Measurements from ENCODE around the gene ALDH1A1.
"Not testable (repeated sequence)": the region's sequence is repeated elsewhere in the genome, so short reads cannot be mapped to it uniquely, and the experiment has no call there.

ALDH1A1 gene

GRCh38 chr9:72895122-72895521 lies 57.7 kb downstream of the ALDH1A1 start:
- no peak for DNase-seq (ENCODE audit: low spot score)

DNA sequence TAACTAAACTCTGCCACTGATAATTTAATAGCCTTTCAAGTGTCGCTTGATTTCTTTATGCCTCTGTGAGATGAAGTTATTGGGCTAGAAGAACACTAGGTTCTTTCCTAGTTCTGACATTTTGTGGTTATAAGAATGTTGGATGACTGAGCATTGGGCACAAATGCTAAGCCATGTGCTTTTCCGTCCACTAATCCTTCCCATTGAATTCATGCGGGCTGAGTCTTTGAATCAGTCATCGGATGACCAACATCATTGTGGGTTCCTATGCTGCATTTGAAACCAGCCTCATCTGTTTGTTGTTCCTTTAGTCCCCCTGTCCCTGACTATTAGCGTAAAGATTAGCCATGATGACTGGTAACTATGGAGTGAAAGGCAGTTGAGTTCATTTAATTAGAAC lies 58.5 kb downstream of the ALDH1A1 start:
- peak; percentile 60 for DNase-seq (ENCODE audit: low spot score)

- no peak for DNase-seq (ENCODE audit: low spot score)
Measured at GRCh38 chr9:72893437-72893836, 59.4 kb downstream of the ALDH1A1 start.

- DNase-seq (ENCODE audit: low spot score): no peak
Measured at GRCh38 chr9:72891043-72891442, 61.8 kb downstream of the ALDH1A1 start.

DNA sequence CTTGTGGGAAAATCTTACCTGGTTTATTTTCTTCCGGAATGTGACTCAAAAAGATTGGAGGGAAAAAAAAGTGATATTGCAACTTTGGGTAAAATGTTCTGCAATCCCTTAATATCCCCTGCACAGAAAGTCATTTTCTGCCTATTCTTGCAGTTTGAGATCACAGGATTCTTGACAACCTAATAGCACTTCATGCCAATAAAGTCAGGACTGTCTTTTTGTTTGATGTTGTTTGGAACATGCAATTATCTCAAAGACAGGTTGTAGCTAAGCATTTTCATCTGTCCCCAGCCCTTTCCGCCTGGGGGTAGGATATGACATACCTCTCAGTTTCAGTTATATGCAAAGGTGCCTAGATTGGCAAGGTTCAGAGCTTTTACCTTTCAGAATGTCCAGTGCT lies 63.9 kb downstream of the ALDH1A1 start:
- no peak for DNase-seq (ENCODE audit: low spot score)

DNA sequence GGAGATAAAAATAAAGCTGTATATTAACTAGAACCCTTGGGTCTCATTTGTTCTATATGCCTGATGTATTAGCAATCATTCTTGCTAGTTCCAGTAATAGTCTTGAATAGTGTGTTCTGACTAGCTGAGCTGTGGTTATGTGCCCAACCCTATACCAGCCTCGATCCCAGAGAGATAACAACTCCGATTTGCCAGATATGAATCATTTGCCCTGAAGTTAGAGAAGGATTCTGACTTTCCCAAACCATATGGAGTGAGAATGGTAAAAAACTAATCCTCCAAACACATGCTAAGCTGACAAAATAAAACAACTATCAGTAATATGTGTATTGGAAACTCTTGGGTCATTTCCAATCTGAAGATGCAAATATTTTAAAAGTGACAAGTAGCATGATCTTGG lies 64.8 kb downstream of the ALDH1A1 start:
- no peak for DNase-seq (ENCODE audit: low spot score)

- DNase-seq (ENCODE audit: low spot score): no peak
Measured at GRCh38 chr9:72886386-72886785, 66.5 kb downstream of the ALDH1A1 start.

DNA sequence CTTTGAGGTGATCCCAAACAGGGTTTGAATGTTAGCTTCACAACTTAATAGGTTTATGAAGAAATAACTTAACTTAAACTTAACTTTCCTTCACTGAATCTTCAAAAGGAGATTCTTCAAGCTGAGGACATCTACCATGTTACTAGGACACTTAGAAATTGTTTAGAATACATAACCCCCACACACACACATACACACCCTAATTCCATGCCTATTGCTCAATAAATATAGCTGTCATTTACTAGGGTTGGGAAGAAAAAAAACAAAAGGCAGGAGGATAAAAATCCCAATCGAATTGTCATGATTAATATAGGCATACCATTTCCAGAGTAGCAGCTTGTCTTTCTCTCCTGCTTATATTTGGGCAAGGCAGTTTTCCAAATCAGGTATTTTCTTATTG lies 68.3 kb downstream of the ALDH1A1 start:
- no peak for DNase-seq (ENCODE audit: low spot score)

DNA sequence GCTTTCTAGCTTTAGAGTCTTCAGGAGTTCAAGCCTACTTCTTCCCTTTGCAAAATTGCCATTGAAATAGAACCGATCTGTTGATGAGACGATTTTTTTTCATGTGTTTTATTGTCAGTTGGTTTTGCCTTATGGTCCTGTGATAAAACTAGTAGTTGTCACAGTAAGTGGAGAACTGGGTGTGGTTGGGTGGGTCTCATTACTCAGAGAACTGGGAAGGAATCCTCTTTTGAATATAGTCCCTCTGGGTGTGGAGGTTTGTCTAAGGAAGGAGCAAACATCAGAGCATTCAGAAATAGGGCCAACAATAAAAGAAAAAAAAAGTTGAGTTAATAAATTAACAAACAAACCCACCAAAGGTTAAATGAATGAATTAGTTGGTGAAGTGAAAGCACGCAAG lies 69.0 kb downstream of the ALDH1A1 start:
- DNase-seq (ENCODE audit: low spot score): no peak

DNA sequence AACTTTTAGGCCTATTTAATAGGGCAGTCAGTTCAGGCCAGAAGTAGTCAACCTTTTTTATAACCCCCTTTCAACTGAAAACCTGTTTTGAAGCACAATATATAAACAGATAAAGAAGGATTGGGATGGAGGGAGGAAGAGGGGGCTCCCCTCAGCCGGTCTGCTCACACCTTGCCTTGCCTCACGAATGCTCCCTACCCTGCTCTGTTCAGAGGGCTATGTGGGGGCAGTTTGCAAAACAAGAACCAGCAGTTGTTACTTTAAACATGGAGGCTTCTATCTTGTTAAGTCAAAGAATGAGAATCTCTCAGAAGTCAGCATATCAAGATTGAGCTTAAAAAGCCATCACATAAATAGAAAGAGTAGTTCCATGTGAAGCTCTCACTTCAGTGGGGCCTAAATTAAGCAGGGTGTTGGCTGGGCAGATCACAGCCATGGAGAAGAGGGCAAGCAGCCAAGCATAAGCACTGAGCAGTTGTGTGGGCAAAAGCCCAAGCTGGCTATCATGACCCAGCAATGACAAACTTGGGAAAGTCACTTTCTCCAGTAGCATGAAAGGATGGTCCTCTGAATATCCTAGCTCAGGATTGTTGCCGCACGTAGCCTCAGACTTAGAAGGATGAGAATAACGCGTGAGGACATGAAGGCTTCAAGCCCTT lies 70.6 kb downstream of the ALDH1A1 start:
- peak; percentile 37 for DNase-seq (ENCODE audit: low spot score)

DNA sequence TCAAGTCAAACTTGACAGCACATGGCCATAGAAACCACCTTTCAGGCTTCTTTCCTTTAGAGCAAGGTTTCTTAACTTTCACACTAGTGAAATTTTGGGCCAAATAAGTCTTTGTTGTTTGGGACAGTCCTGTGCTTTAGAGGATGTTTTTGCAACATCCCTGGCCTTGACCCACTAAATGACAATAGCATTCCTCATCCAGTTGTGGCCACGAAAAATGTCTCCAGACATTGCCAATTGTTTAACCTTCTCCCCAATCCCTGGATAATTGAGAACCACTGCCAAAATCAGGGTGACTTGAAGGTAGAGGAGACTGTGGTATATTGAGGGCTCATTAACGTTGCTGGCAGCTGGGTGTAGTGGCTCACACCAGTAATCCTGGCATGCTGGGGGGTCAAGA lies 72.0 kb downstream of the ALDH1A1 start:
- peak; percentile 35 for DNase-seq (ENCODE audit: low spot score)

GRCh38 chr9:72875221-72875620 lies 77.6 kb downstream of the ALDH1A1 start:
- no peak for DNase-seq (ENCODE audit: low spot score)

DNA sequence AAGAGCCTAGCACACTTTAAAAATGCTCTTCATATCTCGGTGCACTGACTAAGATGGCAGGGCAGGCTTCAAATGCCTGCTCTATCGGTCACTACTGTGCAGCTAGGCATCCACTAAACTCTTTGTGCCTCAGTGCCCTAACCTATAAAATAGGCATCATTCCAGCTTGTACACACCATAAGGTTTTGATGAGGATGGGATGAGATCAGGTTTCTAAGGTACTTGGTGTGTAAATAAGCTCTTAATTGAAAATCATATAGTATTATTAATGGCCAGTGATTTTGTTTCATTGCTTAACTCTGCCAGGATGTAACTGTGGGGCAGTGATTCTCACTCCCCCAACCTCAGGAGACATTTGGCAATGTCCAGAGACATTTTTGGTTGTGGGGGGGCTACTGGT lies 78.5 kb downstream of the ALDH1A1 start:
- no peak for DNase-seq (ENCODE audit: low spot score)

GRCh38 chr9:72873456-72873855 lies 79.4 kb downstream of the ALDH1A1 start:
- no peak for DNase-seq (ENCODE audit: low spot score)

DNA sequence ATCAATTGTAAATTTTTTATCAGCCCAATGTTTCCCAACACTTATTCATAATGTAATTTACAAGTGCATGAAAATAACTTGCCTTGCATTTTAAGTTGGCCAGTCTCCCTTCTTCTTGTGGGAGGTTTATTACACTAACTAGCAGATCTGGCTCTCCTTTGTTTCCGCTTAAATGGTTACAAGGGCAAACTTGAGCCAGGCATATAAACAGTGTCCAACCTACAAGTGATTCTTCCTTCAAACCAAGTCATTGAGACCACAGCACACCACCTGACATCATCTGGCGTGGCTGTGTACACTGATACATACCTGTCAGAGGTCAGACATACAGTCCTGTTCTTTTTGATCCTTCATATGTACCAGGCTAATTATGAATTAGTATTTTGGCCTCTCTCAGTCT lies 80.1 kb downstream of the ALDH1A1 start:
- DNase-seq (ENCODE audit: low spot score): no peak

- DNase-seq (ENCODE audit: low spot score): peak; percentile 21
Measured at GRCh38 chr9:72871685-72872084, 81.2 kb downstream of the ALDH1A1 start.

- no peak for DNase-seq (ENCODE audit: low spot score)
Measured at GRCh38 chr9:72864327-72864726, 88.5 kb downstream of the ALDH1A1 start.

GRCh38 chr9:72863456-72864094 lies 89.3 kb downstream of the ALDH1A1 start:
- DNase-seq (ENCODE audit: low spot score): no peak

DNA sequence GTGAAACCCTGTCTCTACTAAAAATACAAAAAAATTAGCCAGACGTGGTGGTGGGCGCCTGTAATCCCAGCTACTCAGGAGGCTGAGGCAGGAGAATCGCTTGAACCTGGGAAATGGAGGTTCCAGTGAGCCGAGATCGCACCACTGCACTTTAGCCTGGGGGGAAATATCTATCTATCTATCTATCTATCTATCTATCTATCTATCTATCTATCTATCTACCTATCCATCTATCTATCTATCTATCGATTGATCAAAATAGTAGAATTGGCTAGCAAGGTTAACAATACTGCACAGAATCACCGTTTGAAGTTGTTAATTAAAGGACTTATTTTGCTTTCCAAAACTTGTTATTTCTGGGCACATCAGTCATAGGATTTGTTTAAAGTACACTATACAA lies 90.1 kb downstream of the ALDH1A1 start:
- not testable (repeated sequence) for DNase-seq (ENCODE audit: low spot score)

GRCh38 chr9:72858089-72858912 lies 94.6 kb downstream of the ALDH1A1 start:
- DNase-seq (ENCODE audit: low spot score): peak; percentile 67

- DNase-seq (ENCODE audit: low spot score): no peak
Measured at GRCh38 chr9:72857624-72857996, 95.2 kb downstream of the ALDH1A1 start.

GRCh38 chr9:72856972-72857623 lies 95.8 kb downstream of the ALDH1A1 start:
- peak; percentile 67 for DNase-seq (ENCODE audit: low spot score)
